OCI-LY3 (cell line): ENCODE measurements around the gene SLC27A5.
A peak's percentile ranks its signal among the peaks of the same experiment; 100 is the strongest.
"Not testable (repeated sequence)": the region's sequence is repeated elsewhere in the genome, so short reads cannot be mapped to it uniquely, and the experiment has no call there.

Experiments
- H2AFZ ChIP-seq: fragments of 200-600, 300-600 bp; shearing (Covaris generic); 2 replicates; pipeline ENCODE4 v1.6.0; 2014; ENCODE audit warnings: antibody characterized with exemption, low read depth, low read length
- H3K27ac ChIP-seq: fragments of 200-600, 300-600 bp; sonication (generic); 2 replicates; pipeline ENCODE4 v1.5.1; 2014; ENCODE audit warnings: mild to moderate bottlenecking, low read length, moderate library complexity, mixed read lengths
- H3K27me3 ChIP-seq: fragments of 200-600, 300-600 bp; sonication (generic); 2 replicates; pipeline ENCODE4 v1.6.1; 2014; ENCODE audit warnings: low read depth, low read length, mixed read lengths
- H3K36me3 ChIP-seq: fragments of 200-600, 300-600 bp; sonication (generic); replicated peaks from 2 replicates; pipeline ENCODE3; 2014; ENCODE audit warnings: low read depth, low read length, mixed read lengths
- H3K4me1 ChIP-seq: fragments of 300-600, 200-600 bp; sonication (generic); 2 replicates; pipeline ENCODE4 v1.6.1; 2014; ENCODE audit warnings: low read length, mixed read lengths
- H3K4me2 ChIP-seq: fragments of 200-600, 300-600 bp; sonication (generic); 2 replicates; pipeline ENCODE4 v1.6.1; 2014; ENCODE audit warnings: low read length, mixed read lengths
- H3K4me3 ChIP-seq: fragments of 300-600, 200-600 bp; sonication (generic); 2 replicates; pipeline ENCODE4 v1.5.1; 2014; ENCODE audit warnings: antibody characterized with exemption, mild to moderate bottlenecking, low read length, moderate library complexity
- H3K79me2 ChIP-seq: fragments of 300-600, 200-600 bp; shearing (Covaris generic); 2 replicates; pipeline ENCODE4 v1.6.1; 2014; ENCODE audit warnings: mild to moderate bottlenecking, low read length, mixed read lengths
- H3K9ac ChIP-seq: fragments of 300-600, 200-600 bp; shearing (Covaris generic); 2 replicates; pipeline ENCODE4 v1.6.0; 2014; ENCODE audit warnings: mild to moderate bottlenecking, low read length, moderate library complexity
- H3K9me3 ChIP-seq: fragments of 200-600, 300-600 bp; shearing (Covaris generic); 2 replicates; pipeline ENCODE4 v1.6.1; 2014; ENCODE audit warnings: low read length, mixed read lengths; ENCODE audit not compliant: insufficient read depth
- H4K20me1 ChIP-seq: fragments of 200-600, 300-600 bp; sonication (generic); 2 replicates; pipeline ENCODE4 v1.6.1; 2016; ENCODE audit warnings: low read length, mixed read lengths; ENCODE audit not compliant: insufficient read depth
- CTCF ChIP-seq: fragments of 200-600, 300-600 bp; sonication (generic); IDR thresholded peaks from 2 replicates; pipeline ENCODE4 v1.5.1; 2014; ENCODE audit warnings: antibody characterized with exemption, low read length, low read depth
- EZH2phosphoT487 ChIP-seq: fragments of 200-600 bp; shearing (Covaris generic); IDR thresholded peaks from 2 replicates; pipeline ENCODE4 v1.6.1; 2018; ENCODE audit warnings: antibody characterized with exemption, mixed run types, low read depth

The SLC27A5 gene

DNA sequence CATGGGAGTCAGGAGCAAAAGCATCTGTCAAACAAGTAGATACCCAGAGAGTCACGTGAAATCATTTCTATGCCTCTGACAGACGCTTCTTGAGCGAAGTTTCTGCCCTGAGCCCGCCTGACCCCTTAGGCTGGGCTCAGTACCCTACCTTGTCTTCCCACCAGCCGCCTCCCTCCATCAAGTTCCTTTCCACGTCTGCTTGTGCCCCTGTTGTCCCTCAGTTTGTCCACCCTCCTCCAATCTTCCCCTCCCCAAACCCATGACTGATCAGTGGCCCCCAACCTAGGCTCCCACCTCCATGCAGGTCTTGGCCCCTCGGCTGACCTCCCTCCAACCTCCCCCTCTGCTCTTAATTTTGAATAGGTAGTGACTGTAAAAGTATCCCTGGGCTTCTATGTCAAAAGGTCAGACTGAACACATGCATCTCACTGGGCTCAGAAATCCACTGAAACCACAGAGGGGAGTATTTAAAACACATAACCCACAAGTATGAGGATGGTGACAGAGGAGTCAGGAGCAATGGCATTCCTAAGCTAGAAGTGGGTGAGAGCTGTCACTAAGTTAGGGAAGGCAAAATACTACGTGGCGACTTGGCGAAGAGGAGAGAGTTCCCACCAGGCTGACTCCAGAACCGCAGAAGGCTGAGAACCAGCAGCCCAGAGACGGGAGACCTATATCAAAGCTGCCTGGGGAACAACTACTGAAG lies 37.3 kb downstream of the SLC27A5 start:
- Histone ChIP-seq H3K36me3 (peaks cover 10% of the 10 kb centered on the region), H3K9me3 (no peaks in the 10 kb centered on the region), H4K20me1 (no peaks in the 10 kb centered on the region), H3K4me3 (peak overlapping the region; percentile 83), H3K27me3 (no peaks in the 10 kb centered on the region), H2AFZ (no peak overlapping the region), H3K4me2 (peak overlapping the region; percentile 86), H3K79me2 (no peaks in the 10 kb centered on the region), H3K27ac (no peak overlapping the region), H3K4me1 (peaks cover 25% of the 10 kb centered on the region), H3K9ac (no peak overlapping the region)
- TF ChIP-seq CTCF (no peak), EZH2phosphoT487 (no peak)

DNA sequence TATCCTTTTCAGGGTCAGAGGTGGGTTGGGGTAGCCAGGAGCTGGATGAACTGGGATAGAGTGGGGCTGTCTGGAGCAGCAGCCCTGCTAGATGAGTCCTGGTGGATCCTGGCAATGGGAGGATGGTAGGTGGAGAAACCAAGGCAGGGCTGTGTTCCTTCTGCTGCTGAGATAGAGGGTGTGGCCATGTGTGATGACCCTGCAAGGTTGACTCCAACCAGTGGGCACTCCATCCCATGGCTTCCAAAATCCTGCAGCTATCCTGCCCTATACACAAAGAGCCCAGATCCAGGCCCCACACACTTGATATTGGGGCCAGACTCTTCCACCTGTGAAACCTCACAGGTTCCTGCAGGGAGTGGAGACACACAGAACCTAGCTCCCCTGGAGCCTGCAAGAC lies 38.0 kb downstream of the SLC27A5 start:
- 0 out of 2 replicates have a peak, but pooled peaks cover 4% of the 10 kb centered on the region for H4K20me1 ChIP-seq
- H3K9ac ChIP-seq, result no peak overlapping the region
- no peak overlapping the region for H3K4me2 ChIP-seq

DNA sequence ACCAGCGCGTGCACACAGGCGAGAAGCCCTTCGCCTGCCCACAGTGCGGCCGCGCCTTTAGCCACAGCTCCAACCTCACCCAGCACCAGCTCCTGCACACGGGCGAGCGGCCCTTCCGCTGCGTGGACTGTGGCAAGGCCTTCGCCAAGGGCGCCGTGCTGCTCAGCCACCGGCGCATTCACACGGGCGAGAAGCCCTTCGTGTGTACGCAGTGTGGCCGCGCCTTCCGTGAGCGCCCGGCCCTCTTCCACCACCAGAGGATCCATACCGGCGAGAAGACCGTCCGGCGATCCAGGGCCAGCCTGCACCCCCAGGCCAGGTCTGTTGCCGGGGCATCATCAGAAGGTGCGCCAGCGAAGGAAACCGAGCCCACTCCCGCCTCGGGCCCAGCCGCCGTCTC lies 40.1 kb downstream of the SLC27A5 start:
- TF ChIP-seq CTCF (no peak), EZH2phosphoT487 (no peak)
- H3K27ac ChIP-seq, result no peak overlapping the region
- H4K20me1 ChIP-seq, result peaks cover 11% of the 10 kb centered on the region; the same call in 1 of the 2 replicates
- H3K9me3 ChIP-seq, result no peaks in the 10 kb centered on the region
- no peaks in the 10 kb centered on the region for H3K27me3 ChIP-seq
- no peak overlapping the region for H2AFZ ChIP-seq
- H3K79me2 ChIP-seq, result peaks cover 9% of the 10 kb centered on the region
- no peak overlapping the region for H3K9ac ChIP-seq
- H3K4me1 ChIP-seq, result peaks cover 16% of the 10 kb centered on the region
- peaks cover 10% of the 10 kb centered on the region for H3K36me3 ChIP-seq
- no peak overlapping the region for H3K4me3 ChIP-seq
- H3K4me2 ChIP-seq, result no peak overlapping the region

More for the DNA sequence above, 38.0 kb downstream of the SLC27A5 start:
- Histone ChIP-seq H3K9me3 (no peaks in the 10 kb centered on the region), H2AFZ (no peak overlapping the region), H3K36me3 (peaks cover 10% of the 10 kb centered on the region), H3K27me3 (no peaks in the 10 kb centered on the region), H3K4me3 (no peak overlapping the region), H3K27ac (no peak overlapping the region), H3K79me2 (0 out of 2 replicates have a peak, but pooled peaks cover under 1% of the 10 kb centered on the region), H3K4me1 (peaks cover 25% of the 10 kb centered on the region)
- no peak for TF ChIP-seq CTCF
- no peak for TF ChIP-seq EZH2phosphoT487

DNA sequence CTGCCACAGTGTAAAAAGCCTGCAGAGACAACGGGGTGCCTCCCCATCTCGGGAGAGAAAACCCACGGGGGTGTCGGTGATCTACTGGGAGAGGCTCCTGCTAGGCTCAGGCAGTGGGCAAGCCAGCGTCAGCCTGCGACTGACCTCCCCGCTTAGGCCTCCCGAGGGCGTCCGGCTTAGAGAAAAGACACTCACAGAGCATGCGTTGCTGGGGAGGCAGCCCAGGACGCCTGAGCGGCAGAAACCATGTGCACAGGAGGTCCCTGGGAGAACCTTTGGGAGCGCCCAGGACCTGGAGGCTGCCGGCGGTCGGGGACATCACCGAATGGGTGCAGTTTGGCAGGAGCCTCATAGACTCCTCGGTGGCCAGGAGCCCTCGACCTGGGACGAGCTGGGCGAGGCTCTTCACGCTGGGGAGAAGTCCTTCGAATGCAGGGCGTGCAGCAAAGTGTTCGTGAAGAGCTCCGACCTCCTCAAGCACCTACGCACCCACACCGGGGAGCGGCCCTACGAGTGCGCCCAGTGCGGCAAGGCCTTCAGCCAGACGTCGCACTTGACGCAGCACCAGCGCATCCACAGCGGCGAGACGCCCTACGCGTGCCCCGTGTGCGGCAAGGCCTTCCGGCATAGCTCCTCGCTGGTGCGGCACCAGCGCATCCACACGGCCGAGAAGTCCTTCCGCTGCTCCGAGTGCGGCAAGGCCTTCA lies 40.8 kb downstream of the SLC27A5 start:
- H3K27ac ChIP-seq, H3K4me2 ChIP-seq, H3K4me3 ChIP-seq, H2AFZ ChIP-seq, H3K9me3 ChIP-seq, H3K27me3 ChIP-seq, H3K79me2 ChIP-seq, H3K9ac ChIP-seq: not testable (repeated sequence)
- Histone ChIP-seq H3K4me1 (peaks cover 16% of the 10 kb centered on the region), H4K20me1 (peaks cover 11% of the 10 kb centered on the region; the same call in 1 of the 2 replicates), H3K36me3 (peaks cover 10% of the 10 kb centered on the region)
